A673 (cell line): ENCODE results near the gene ZNF639. TPM values are rescaled to one million over a fixed set of nuclear protein-coding genes. Genes with fewer than 3 reads are reported as not detected.

Experiments
- BruUV-seq: library from RNA; stranded (reverse); fragments of 400-500 nt; replicated peaks from 2 replicates; lab custom pipeline; 2021; lab: Mats Ljungman, UMichigan
- CTCF ChIA-PET: fragments of 300-600 bp; sonication (Branson Sonifier 250); formaldehyde crosslinking; loops from one replicate; lab custom pipeline; 2022; ENCODE audit warnings: antibody characterized with exemption; lab: Charles Lee
- POLR2A ChIA-PET: fragments of 300-600 bp; sonication (Branson Sonifier 250); formaldehyde crosslinking; loops from one replicate; lab custom pipeline; 2022; ENCODE audit warnings: antibody characterized with exemption; ENCODE audit not compliant: low non-redundant PET; lab: Charles Lee
- DNase-seq: peaks from one replicate; pipeline ENCODE4 v3.0.0-alpha.2; 2015; ENCODE audit warnings: low spot score
- H3K27ac ChIP-seq: fragments of 200-600 bp; sonication (generic); 2 replicates; pipeline ENCODE4 v1.5.1; 2016; ENCODE audit warnings: mixed run types, low read depth, mild to moderate bottlenecking, mixed read lengths, antibody characterized with exemption, low read length; ENCODE audit not compliant: poor library complexity, severe bottlenecking
- H3K27me3 ChIP-seq: fragments of 200-600 bp; sonication (generic); replicated peaks from 2 replicates; pipeline ENCODE4 v1.6.1; 2017; ENCODE audit warnings: mixed run types, low read depth, mild to moderate bottlenecking, mixed read lengths, antibody characterized with exemption, low read length; ENCODE audit not compliant: insufficient read depth, poor library complexity
- H3K36me3 ChIP-seq: fragments of 200-600 bp; sonication (generic); 2 replicates; pipeline ENCODE4 v1.6.1; 2016; ENCODE audit warnings: mixed run types, mild to moderate bottlenecking, mixed read lengths, antibody characterized with exemption, low read length; ENCODE audit not compliant: insufficient read depth, poor library complexity, severe bottlenecking
- H3K4me1 ChIP-seq: fragments of 200-600 bp; sonication (generic); 2 replicates; pipeline ENCODE4 v1.6.1; 2017; ENCODE audit warnings: mixed run types, mild to moderate bottlenecking, mixed read lengths, antibody characterized with exemption, low read length; ENCODE audit not compliant: insufficient read depth, poor library complexity, severe bottlenecking
- H3K4me3 ChIP-seq: fragments of 200-600 bp; sonication (generic); 2 replicates; pipeline ENCODE4 v1.5.1; 2016; ENCODE audit warnings: low read depth, mixed run types, mild to moderate bottlenecking, mixed read lengths, low read length; ENCODE audit not compliant: poor library complexity, severe bottlenecking
- H3K9me3 ChIP-seq: fragments of 200-600 bp; sonication (generic); 2 replicates; pipeline ENCODE4 v1.6.1; 2016; ENCODE audit warnings: mixed run types, low read depth, mild to moderate bottlenecking, mixed read lengths, antibody characterized with exemption, low read length; ENCODE audit not compliant: poor library complexity, severe bottlenecking
- EZH2 ChIP-seq: fragments of 200-600 bp; sonication (generic); IDR thresholded peaks from 2 replicates; pipeline ENCODE4 v1.6.1; 2017; ENCODE audit warnings: borderline replicate concordance, low read depth, mild to moderate bottlenecking, mixed read lengths, antibody characterized with exemption, low read length; ENCODE audit not compliant: poor library complexity, severe bottlenecking
- intact Hi-C: fragments of 100-400 bp; cut with micrococcal nuclease; formaldehyde crosslinking; loops from one replicate; pipeline ENCODE4 v1.10.0; 2022; ENCODE audit not compliant: unreplicated experiment
- total RNA-seq: library from RNA; stranded (reverse); gene quantifications from 2 replicates; pipeline ENCODE4 v1.2.3, GENCODE V29; 2021
- TF ChIP-seq, protein P1 (sequence below): fragments of 300-800, 200-600 bp; sonication (generic); conservative IDR thresholded peaks from 2 replicates; pipeline ENCODE4 v1.5.1; 2017; ENCODE audit warnings: low read depth, mild to moderate bottlenecking, antibody characterized with exemption, low read length, moderate library complexity, mixed read lengths

The ZNF639 gene
- total RNA-seq, 1 experiment from 2014 or later = 47.4 TPM

GRCh38 chr3:179279837-179280236 is 43.0 kb upstream of the ZNF639 start:
- ChIA-PET CTCF (no interaction called here), POLR2A (no interaction called here)
- BruUV-seq = no TSS peak
- Histone ChIP-seq H3K36me3 (no peaks in the 10 kb centered on the region), H3K27me3 (no peaks in the 10 kb centered on the region), H3K4me1 (no peaks in the 10 kb centered on the region), H3K27ac (no peak overlapping the region), H3K4me3 (no peak overlapping the region), H3K9me3 (no peaks in the 10 kb centered on the region)
- intact Hi-C loops = no loop called here
- no peak for DNase-seq
- TF ChIP-seq, protein P1, sequence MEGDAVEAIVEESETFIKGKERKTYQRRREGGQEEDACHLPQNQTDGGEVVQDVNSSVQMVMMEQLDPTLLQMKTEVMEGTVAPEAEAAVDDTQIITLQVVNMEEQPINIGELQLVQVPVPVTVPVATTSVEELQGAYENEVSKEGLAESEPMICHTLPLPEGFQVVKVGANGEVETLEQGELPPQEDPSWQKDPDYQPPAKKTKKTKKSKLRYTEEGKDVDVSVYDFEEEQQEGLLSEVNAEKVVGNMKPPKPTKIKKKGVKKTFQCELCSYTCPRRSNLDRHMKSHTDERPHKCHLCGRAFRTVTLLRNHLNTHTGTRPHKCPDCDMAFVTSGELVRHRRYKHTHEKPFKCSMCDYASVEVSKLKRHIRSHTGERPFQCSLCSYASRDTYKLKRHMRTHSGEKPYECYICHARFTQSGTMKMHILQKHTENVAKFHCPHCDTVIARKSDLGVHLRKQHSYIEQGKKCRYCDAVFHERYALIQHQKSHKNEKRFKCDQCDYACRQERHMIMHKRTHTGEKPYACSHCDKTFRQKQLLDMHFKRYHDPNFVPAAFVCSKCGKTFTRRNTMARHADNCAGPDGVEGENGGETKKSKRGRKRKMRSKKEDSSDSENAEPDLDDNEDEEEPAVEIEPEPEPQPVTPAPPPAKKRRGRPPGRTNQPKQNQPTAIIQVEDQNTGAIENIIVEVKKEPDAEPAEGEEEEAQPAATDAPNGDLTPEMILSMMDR = no peak
- no peak for TF ChIP-seq EZH2

GRCh38 chr3:179281825-179282224 is 41.0 kb upstream of the ZNF639 start:
- intact Hi-C loops = no loop called here
- POLR2A ChIA-PET = no interaction called here
- no peaks in the 10 kb centered on the region for H3K36me3 ChIP-seq
- H3K9me3 ChIP-seq = no peaks in the 10 kb centered on the region
- no peaks in the 10 kb centered on the region for H3K4me1 ChIP-seq
- BruUV-seq = no TSS peak
- no peaks in the 10 kb centered on the region for H3K27me3 ChIP-seq
- no peak for DNase-seq
- H3K4me3 ChIP-seq = no peak overlapping the region
- no peak overlapping the region for H3K27ac ChIP-seq
- TF ChIP-seq, protein P1 = no peak
- no peak for TF ChIP-seq EZH2
- CTCF ChIA-PET = no interaction called here

GRCh38 chr3:179286331-179286730 is 36.5 kb upstream of the ZNF639 start:
- no peaks in the 10 kb centered on the region for H3K36me3 ChIP-seq
- no peak overlapping the region for H3K27ac ChIP-seq
- no peak overlapping the region for H3K4me3 ChIP-seq
- intact Hi-C loops = no loop called here
- no peak for TF ChIP-seq EZH2
- TF ChIP-seq, protein P1 = no peak
- H3K9me3 ChIP-seq = no peaks in the 10 kb centered on the region
- DNase-seq = no peak
- no peaks in the 10 kb centered on the region for H3K4me1 ChIP-seq
- no peaks in the 10 kb centered on the region for H3K27me3 ChIP-seq
- ChIA-PET CTCF (no interaction called here), POLR2A (no interaction called here)
- BruUV-seq = no TSS peak
